OCI-LY7 (cell line): ENCODE measurements around the gene HTR2C. TPM values are rescaled to one million over a fixed set of nuclear protein-coding genes. Genes with fewer than 3 reads are reported as not detected.

ENCODE experiments used
- microRNA-seq: library from miRNA; unstranded; fragments of <30 nt; microRNA quantifications from one replicate; pipeline ENCODE4 v1.2.0, GENCODE V29; 2022; ENCODE audit warnings: borderline replicate concordance
- small RNA-seq: library from RNA; depleted of rRNA; stranded (forward); fragments of <200 nt; gene quantifications from one replicate; pipeline ENCODE3, GENCODE V24; 2014
- total RNA-seq, 2 experiments: library from RNA; depleted of rRNA in 1 of 2; stranded (reverse); fragments of >200 nt in 1 of 2; shearing (Covaris generic) in 1 of 2; gene quantifications; 2 replicates each; pipeline ENCODE4 v1.2.3, GENCODE V29; 2014 to 2022

Gene HTR2C
- total RNA-seq, 2 experiments from 2014 or later: not detected

Small RNAs within 50 kb of the gene (microRNA-seq; reads per million reads assigned to microRNA genes)
- gene MIR1264 (not detected), gene MIR1298 (not detected), gene MIR1911 (not detected), gene MIR1912 (not detected), gene MIR448 (not detected), gene MIR764 (not detected)

Small RNAs within 50 kb of the gene (small RNA-seq; reads per million reads assigned to genes)
- gene AL355812.1 (not detected), gene MIR1264 (not detected), gene MIR1298 (not detected), gene MIR1911 (not detected), gene MIR1912 (not detected), gene MIR448 (not detected), gene MIR764 (not detected), gene SNORA35 (not detected)
